GM12873 (cell line): ENCODE results near the gene MRGPRD.

ENCODE experiments used
- TF ChIP-seq, protein P1 (sequence below): IDR thresholded peaks from 2 replicates; pipeline ENCODE4 v1.5.1; 2012; ENCODE audit warnings: low read depth, mild to moderate bottlenecking, moderate library complexity, low read length, control low read depth; ENCODE audit not compliant: insufficient read depth; ENCODE audit errors: missing control alignments

Gene MRGPRD

GRCh38 chr11:68932358-68932757, 48.4 kb downstream of the MRGPRD start:
- TF ChIP-seq, protein P1, sequence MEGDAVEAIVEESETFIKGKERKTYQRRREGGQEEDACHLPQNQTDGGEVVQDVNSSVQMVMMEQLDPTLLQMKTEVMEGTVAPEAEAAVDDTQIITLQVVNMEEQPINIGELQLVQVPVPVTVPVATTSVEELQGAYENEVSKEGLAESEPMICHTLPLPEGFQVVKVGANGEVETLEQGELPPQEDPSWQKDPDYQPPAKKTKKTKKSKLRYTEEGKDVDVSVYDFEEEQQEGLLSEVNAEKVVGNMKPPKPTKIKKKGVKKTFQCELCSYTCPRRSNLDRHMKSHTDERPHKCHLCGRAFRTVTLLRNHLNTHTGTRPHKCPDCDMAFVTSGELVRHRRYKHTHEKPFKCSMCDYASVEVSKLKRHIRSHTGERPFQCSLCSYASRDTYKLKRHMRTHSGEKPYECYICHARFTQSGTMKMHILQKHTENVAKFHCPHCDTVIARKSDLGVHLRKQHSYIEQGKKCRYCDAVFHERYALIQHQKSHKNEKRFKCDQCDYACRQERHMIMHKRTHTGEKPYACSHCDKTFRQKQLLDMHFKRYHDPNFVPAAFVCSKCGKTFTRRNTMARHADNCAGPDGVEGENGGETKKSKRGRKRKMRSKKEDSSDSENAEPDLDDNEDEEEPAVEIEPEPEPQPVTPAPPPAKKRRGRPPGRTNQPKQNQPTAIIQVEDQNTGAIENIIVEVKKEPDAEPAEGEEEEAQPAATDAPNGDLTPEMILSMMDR = no peak

- TF ChIP-seq, protein P1 = no peak
Measured at GRCh38 chr11:68931911-68932310, 48.9 kb downstream of the MRGPRD start.

- TF ChIP-seq, protein P1 = no peak
Measured at GRCh38 chr11:68930991-68931855, 49.6 kb downstream of the MRGPRD start.
